Endothelial cell of umbilical vein (primary cell): ENCODE results near the gene ZNF783. TPM values are rescaled to one million over a fixed set of nuclear protein-coding genes. Genes with fewer than 3 reads are reported as not detected.

Experiments used
- BruUV-seq: library from RNA; stranded (reverse); fragments of 400-500 nt; replicated peaks from 2 replicates; lab custom pipeline; 2021; lab: Mats Ljungman, UMichigan
- CTCF ChIA-PET: fragments of 300-600, 350-600 bp; sonication (Branson Sonifier 250); formaldehyde crosslinking; loops from one replicate; lab custom pipeline; 2021; ENCODE audit warnings: antibody characterized with exemption, inconsistent platforms; lab: Charles Lee
- POLR2A ChIA-PET: fragments of 300-600, 350-600 bp; sonication (Branson Sonifier 250); formaldehyde crosslinking; loops from one replicate; lab custom pipeline; 2021; ENCODE audit warnings: antibody characterized with exemption, inconsistent platforms; lab: Charles Lee
- DNase-seq: peaks from one replicate; pipeline ENCODE4 v3.0.0-alpha.2; 2011; ENCODE audit warnings: low read depth, low spot score
- FAIRE-seq: peaks from 2 replicates; lab custom pipeline; 2011; peaks lifted over from hg19 to GRCh38; lab: Jason Lieb, UNC
- H2AFZ ChIP-seq: 2 replicates; pipeline ENCODE4 v1.6.0; 2012; ENCODE audit warnings: low read depth, low read length, control low read depth, inconsistent platforms
- H3K27ac ChIP-seq: 2 replicates; pipeline ENCODE4 v1.5.1; 2011; ENCODE audit warnings: low read depth, mild to moderate bottlenecking, control low read depth, low read length, moderate library complexity; ENCODE audit not compliant: insufficient read depth
- H3K27me3 ChIP-seq, 2 experiments: 2 replicates each; pipeline versions ENCODE4 v1.6.0 to v1.6.1; 2011; ENCODE audit warnings: low read length in 2 of 2, mixed read lengths in 1 of 2; ENCODE audit not compliant: control insufficient read depth in 2 of 2, insufficient read depth in 2 of 2
- H3K36me3 ChIP-seq, 2 experiments: 2 replicates in 1 of 2; 3 replicates in 1 of 2; pipeline ENCODE4 v1.5.1; 2011; ENCODE audit warnings: low read length in 2 of 2, mild to moderate bottlenecking in 1 of 2, moderate library complexity in 1 of 2; ENCODE audit not compliant: control insufficient read depth in 2 of 2, insufficient read depth in 2 of 2; ENCODE audit errors: extremely low read depth in 1 of 2
- H3K4me1 ChIP-seq: 3 replicates; pipeline ENCODE4 v1.5.1; 2011; ENCODE audit warnings: mild to moderate bottlenecking, low read length; ENCODE audit not compliant: control insufficient read depth, insufficient read depth; ENCODE audit errors: extremely low read depth
- H3K4me2 ChIP-seq: 2 replicates; pipeline ENCODE4 v1.6.1; 2011; ENCODE audit warnings: low read length, control low read depth, mixed read lengths; ENCODE audit not compliant: insufficient read depth
- H3K4me3 ChIP-seq, 3 experiments: fragments of 200-600 bp in 1 of 3; sonication (generic), shearing (Covaris generic) in 1 of 3; replicated peaks in 1 of 3; 2 replicates each; pipeline ENCODE4 v1.5.1; 2011 to 2016; ENCODE audit warnings: control low read depth in 3 of 3, low read length in 3 of 3, mild to moderate bottlenecking in 2 of 3, inconsistent platforms in 1 of 3, low read depth in 1 of 3, moderate library complexity in 1 of 3; ENCODE audit not compliant: insufficient read depth in 1 of 3
- H3K79me2 ChIP-seq: 2 replicates; pipeline ENCODE4 v1.6.0; 2012; ENCODE audit warnings: low read length, inconsistent platforms; ENCODE audit not compliant: control insufficient read depth, insufficient read depth
- H3K9ac ChIP-seq: replicated peaks from 2 replicates; pipeline ENCODE3; 2011; ENCODE audit warnings: low read length, control low read depth; ENCODE audit not compliant: insufficient read depth; ENCODE audit errors: extremely low read depth
- H3K9me1 ChIP-seq: replicated peaks from 3 replicates; pipeline ENCODE4 v1.6.0; 2011; ENCODE audit warnings: mild to moderate bottlenecking, low read length; ENCODE audit not compliant: control insufficient read depth, insufficient read depth; ENCODE audit errors: extremely low read depth
- H3K9me3 ChIP-seq: replicated peaks from 2 replicates; pipeline ENCODE4 v1.5.1; 2012; ENCODE audit warnings: low read length, inconsistent platforms; ENCODE audit not compliant: control insufficient read depth, insufficient read depth
- H4K20me1 ChIP-seq: replicated peaks from 2 replicates; pipeline ENCODE3; 2011; ENCODE audit warnings: mild to moderate bottlenecking, low read length; ENCODE audit not compliant: control insufficient read depth, insufficient read depth; ENCODE audit errors: extremely low read depth
- CTCF ChIP-seq, 2 donors: IDR thresholded peaks; 1 replicate in 1 of 2; 2 replicates in 1 of 2; pipeline ENCODE4 v1.5.1; 2011; ENCODE audit warnings: low read length in 2 of 2, mild to moderate bottlenecking in 2 of 2, moderate library complexity in 2 of 2, control low read depth in 1 of 2, inconsistent platforms in 1 of 2, low read depth in 1 of 2; ENCODE audit not compliant: insufficient read depth in 1 of 2; ENCODE audit errors: extremely low read depth in 1 of 2
- EZH2 ChIP-seq: IDR thresholded peaks from 2 replicates; pipeline ENCODE4 v1.6.1; 2012; ENCODE audit warnings: borderline replicate concordance, low read depth, mild to moderate bottlenecking, moderate library complexity, low read length, inconsistent platforms; ENCODE audit not compliant: severe bottlenecking
- FOS ChIP-seq: IDR thresholded peaks from 2 replicates; pipeline ENCODE4 v1.6.1; 2011; ENCODE audit warnings: mild to moderate bottlenecking, low read length, moderate library complexity, borderline replicate concordance; ENCODE audit not compliant: insufficient read depth
- GATA2 ChIP-seq: IDR thresholded peaks from 2 replicates; pipeline ENCODE4 v1.7.0; 2011; ENCODE audit warnings: low read depth, mild to moderate bottlenecking, moderate library complexity, mixed read lengths, low read length; ENCODE audit not compliant: insufficient read length, insufficient read depth
- JUN ChIP-seq: IDR thresholded peaks from 2 replicates; pipeline ENCODE4 v1.6.1; 2011; ENCODE audit warnings: borderline replicate concordance, low read depth; ENCODE audit not compliant: insufficient read length, insufficient read depth
- MYC ChIP-seq: IDR thresholded peaks from one replicate; pipeline ENCODE4 v1.6.1; 2011; ENCODE audit warnings: mild to moderate bottlenecking, low read depth, low read length
- POLR2A ChIP-seq: IDR thresholded peaks from 2 replicates; pipeline ENCODE4 v1.6.1; 2012; ENCODE audit warnings: low read depth, mild to moderate bottlenecking, control low read depth, low read length
- POLR2AphosphoS5 ChIP-seq: IDR thresholded peaks from 2 replicates; pipeline ENCODE4 v1.6.1; 2012; ENCODE audit warnings: low read depth, mild to moderate bottlenecking, control low read depth, low read length, moderate library complexity; ENCODE audit not compliant: insufficient read depth
- dilution Hi-C: fragments of 300-500 bp; cut with MboI; formaldehyde crosslinking; loops from one replicate; pipeline ENCODE4 v1.15.0; 2019; ENCODE audit warnings: low sequenced_read_pairs; ENCODE audit not compliant: extremely low pct_ligation_motif_present
- intact Hi-C: fragments of 100-400 bp; cut with micrococcal nuclease; formaldehyde crosslinking; loops from one replicate; pipeline ENCODE4 v1.10.0; 2022
- polyA plus RNA-seq, 4 experiments: library from polyadenylated mRNA; depleted of rRNA in 3 of 4; stranded (reverse) in 3 of 4; unstranded in 1 of 4; fragments of >200 nt; gene quantifications; 2 replicates each; pipeline versions ENCODE4 v1.2.1 to v1.2.3, GENCODE V29; 2011 to 2012; ENCODE audit warnings: missing spikeins in 1 of 4
- total RNA-seq: library from RNA; stranded (reverse); gene quantifications from 2 replicates; pipeline ENCODE4 v1.2.3, GENCODE V29; 2021
- TF ChIP-seq, protein P1 (sequence below): IDR thresholded peaks from 2 replicates; pipeline ENCODE4 v1.6.1; 2011; ENCODE audit not compliant: insufficient read depth, insufficient read length

The ZNF783 gene
- total and polyA plus RNA-seq, 2 donors (not counting 3 experiments of a cell fraction or from before 2014, with no cell fraction given), result 7.3 to 9.8 TPM

- H3K4me1 ChIP-seq, result peaks cover under 1% of the 10 kb centered on the region
- no peak overlapping the region for H2AFZ ChIP-seq
- dilution Hi-C loops (no loop called here), intact Hi-C loops (no loop called here)
- FAIRE-seq, result no peak
- H3K27me3 ChIP-seq, result no peaks in the 10 kb centered on the region
- no peaks in the 10 kb centered on the region for H3K9me1 ChIP-seq
- H4K20me1 ChIP-seq, result no peaks in the 10 kb centered on the region
- ChIA-PET POLR2A (no interaction called here), CTCF (no interaction called here)
- H3K4me2 ChIP-seq, result no peak overlapping the region
- DNase-seq, result no peak
- peaks cover 0 to 17% of the 10 kb centered on the region in 2 experiments for H3K36me3 ChIP-seq
- H3K4me3 ChIP-seq, result no peak overlapping the region
- H3K27ac ChIP-seq, result no peak overlapping the region
- H3K9me3 ChIP-seq, result no peaks in the 10 kb centered on the region
- no peaks in the 10 kb centered on the region for H3K79me2 ChIP-seq
- no TSS peak for BruUV-seq
- H3K9ac ChIP-seq, result no peak overlapping the region
- TF ChIP-seq CTCF (IDR thresholded peaks at IDR 0.05; ENCODE audit: extremely low read depth in 1 of 2, insufficient read depth in 1 of 2, low read depth in 1 of 2, low read length in 2 of 2), result no peak
- TF ChIP-seq MYC, result no peak
- TF ChIP-seq POLR2A, result no peak
- no peak for TF ChIP-seq POLR2AphosphoS5
- TF ChIP-seq JUN, result no peak
- TF ChIP-seq, protein P1, sequence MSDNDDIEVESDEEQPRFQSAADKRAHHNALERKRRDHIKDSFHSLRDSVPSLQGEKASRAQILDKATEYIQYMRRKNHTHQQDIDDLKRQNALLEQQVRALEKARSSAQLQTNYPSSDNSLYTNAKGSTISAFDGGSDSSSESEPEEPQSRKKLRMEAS, result no peak
- no peak for TF ChIP-seq EZH2
- TF ChIP-seq FOS, result no peak
- TF ChIP-seq GATA2, result no peak
Measured at GRCh38 chr7:149266451-149266850, 4.5 kb downstream of the ZNF783 start.
